ENCODE measurements around the gene KCNN2.

KCNN2 gene

DNA sequence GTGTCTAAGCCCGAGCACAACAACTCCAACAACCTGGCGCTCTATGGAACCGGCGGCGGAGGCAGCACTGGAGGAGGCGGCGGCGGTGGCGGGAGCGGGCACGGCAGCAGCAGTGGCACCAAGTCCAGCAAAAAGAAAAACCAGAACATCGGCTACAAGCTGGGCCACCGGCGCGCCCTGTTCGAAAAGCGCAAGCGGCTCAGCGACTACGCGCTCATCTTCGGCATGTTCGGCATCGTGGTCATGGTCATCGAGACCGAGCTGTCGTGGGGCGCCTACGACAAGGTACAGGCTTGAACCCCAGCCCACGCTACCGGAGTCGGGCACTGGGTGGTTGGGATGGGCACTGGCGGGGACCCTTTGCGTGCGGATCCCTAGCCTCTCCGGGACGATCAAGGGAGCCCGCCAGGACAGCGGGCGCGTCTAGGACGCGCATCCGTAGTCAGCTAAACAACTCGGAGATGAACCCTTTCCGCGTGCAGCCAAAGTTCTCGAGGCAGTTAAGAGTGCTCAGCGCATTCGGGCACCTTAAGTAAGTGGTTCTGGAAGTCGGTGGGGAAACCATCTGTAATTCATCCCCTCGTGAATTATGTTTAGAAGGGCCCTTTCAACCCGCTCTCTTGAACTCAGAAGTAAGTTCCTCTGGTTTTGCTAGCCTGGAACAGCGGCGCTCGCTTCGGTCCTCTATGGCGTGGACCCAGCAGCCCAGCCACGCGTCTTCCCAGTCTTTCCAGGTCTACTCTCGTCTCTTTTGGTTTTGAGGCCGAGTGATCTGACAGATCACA, 1.3 kb downstream of the KCNN2 start:
- DNase-seq, result no peak

- DNase-seq, result no peak
These were observed 2.0 kb downstream of the KCNN2 start for GRCh38 chr5:114363837-114364236.

- DNase-seq, result no peak
These were observed 5.2 kb downstream of the KCNN2 start for GRCh38 chr5:114367029-114367428.

- DNase-seq, result no peak
These were observed 8.0 kb downstream of the KCNN2 start for GRCh38 chr5:114369680-114370417.

DNA sequence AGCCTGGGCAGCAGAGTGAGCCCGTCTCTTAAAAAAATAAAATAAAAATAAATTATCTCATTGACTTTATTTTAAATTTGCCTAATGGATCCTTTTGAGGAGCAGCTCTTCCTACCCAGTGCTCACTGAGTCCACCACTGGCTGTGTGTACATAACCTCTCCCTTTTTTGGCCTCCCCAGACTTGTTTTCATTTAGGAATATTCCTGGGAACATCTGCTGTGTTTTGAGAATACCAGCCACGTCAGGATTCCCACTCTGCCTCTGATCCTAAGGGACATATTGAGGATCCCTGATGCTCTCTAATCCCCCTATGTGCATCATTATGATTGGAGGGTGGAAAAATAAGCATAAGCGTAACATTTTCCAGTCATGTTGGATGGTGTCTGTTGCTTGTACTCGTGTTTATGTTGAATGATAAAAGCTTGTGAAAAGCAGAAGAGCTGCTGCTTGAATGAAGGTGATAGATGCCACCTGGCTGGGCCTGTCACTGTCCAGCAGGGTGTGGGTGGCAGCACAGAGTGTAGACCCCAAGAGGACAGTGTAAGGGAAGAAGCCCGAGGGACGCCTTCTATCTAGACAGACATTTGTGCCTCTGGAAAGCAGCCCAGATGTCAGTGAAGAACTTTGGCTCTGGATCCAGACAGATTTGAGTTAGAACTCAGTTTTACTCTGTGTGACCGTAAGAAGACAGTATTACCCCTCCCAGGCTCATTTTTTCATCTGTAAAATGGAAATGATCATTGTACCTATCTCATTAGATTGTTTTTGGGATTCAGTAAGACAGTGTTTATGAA, 15.4 kb downstream of the KCNN2 start:
- DNase-seq, result no peak

DNA sequence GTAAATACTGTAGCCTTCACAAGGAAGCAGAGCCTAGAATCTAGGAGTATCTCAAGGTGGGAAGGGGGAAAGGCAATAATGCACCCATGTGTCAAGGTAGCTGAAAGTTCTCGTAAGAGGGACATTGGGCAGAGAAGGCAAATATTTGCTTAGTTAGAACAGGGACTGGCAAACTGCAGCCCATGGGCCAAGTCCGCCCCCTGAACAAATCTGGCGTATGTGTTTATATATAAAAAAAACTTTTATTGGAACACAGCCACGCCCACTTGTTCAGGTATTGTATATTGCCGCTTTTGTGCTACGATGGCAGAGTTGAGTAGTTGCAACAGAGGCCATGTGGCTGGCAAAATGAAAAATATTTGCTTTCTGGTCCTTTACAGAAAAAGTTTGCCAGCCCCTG, 16.1 kb downstream of the KCNN2 start:
- DNase-seq, result no peak

- DNase-seq, result no peak
These were observed 18.9 kb downstream of the KCNN2 start for GRCh38 chr5:114380721-114381120.

- no peak for DNase-seq
These were observed 25.6 kb downstream of the KCNN2 start for GRCh38 chr5:114387433-114387832.

GRCh38 chr5:114390431-114390830, 28.6 kb downstream of the KCNN2 start:
- no peak for DNase-seq

GRCh38 chr5:114391321-114391720, 29.5 kb downstream of the KCNN2 start:
- no peak for DNase-seq

GRCh38 chr5:114393159-114393558, 31.3 kb downstream of the KCNN2 start:
- no peak for DNase-seq

- no peak for DNase-seq
These were observed 40.3 kb downstream of the KCNN2 start for GRCh38 chr5:114402206-114402605.

GRCh38 chr5:114407783-114408182, 45.9 kb downstream of the KCNN2 start:
- DNase-seq, result no peak

DNA sequence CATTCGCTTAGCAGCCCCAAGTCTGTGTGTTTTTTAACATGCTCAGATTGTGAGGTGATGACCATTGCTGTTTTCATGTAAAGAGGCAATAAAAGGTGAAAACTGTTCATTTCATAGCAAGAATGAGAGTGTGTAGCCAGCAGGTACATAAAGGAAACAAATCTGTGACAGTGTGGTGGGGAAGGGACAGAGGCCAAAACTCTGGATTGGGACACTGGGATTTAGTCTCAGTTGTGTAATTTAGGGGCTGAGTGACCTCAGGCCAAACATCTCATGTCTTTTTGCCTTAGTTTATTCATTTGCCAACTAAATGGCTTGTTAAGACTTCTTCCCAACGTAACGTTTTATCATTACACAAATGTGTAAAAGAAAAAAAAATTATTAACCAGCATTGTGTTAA, 47.0 kb downstream of the KCNN2 start:
- DNase-seq, result no peak

- DNase-seq, result no peak
These were observed 49.6 kb downstream of the KCNN2 start for GRCh38 chr5:114411380-114411931.

GRCh38 chr5:114412510-114413171, 50.8 kb downstream of the KCNN2 start:
- DNase-seq, result no peak

GRCh38 chr5:114415760-114416159, 53.9 kb downstream of the KCNN2 start:
- DNase-seq, result no peak

DNA sequence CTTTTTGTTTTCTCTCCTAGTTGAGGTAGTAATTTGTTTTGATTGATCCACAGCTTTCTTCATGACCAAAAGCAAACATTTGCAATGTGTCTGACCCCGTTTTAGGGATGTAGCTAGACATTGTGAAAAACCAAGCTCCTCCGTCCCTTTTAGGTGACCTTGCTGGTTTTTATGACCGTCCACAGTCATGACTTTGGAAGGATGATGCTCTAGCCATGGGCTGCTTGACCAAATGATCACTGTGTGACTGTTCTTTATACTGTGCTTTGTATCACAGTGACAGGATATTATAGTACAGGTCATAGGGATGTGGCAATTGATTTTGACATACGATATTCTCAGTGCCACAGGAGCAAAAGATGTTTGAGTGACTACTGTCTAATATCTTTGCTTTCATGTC, 54.4 kb downstream of the KCNN2 start:
- no peak for DNase-seq

DNA sequence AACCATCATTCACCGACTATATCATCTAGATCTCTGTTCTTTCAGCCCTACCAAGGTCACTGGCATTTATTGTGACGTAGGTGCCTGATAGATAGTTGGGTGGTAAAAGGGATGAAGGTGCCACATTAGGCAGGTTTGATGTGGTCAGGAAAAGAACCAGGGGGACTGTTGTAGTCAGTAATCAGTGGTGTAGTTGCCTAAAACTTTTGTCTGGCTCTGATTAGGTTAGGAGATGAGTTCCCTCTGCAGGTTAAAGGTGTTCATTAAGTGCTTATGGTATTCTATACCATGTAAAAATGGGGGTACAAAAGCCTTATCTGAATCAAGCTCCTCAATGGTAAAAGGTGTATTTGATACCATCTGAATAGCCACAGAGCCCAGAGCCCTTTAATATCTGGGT, 55.6 kb downstream of the KCNN2 start:
- DNase-seq, result no peak

DNA sequence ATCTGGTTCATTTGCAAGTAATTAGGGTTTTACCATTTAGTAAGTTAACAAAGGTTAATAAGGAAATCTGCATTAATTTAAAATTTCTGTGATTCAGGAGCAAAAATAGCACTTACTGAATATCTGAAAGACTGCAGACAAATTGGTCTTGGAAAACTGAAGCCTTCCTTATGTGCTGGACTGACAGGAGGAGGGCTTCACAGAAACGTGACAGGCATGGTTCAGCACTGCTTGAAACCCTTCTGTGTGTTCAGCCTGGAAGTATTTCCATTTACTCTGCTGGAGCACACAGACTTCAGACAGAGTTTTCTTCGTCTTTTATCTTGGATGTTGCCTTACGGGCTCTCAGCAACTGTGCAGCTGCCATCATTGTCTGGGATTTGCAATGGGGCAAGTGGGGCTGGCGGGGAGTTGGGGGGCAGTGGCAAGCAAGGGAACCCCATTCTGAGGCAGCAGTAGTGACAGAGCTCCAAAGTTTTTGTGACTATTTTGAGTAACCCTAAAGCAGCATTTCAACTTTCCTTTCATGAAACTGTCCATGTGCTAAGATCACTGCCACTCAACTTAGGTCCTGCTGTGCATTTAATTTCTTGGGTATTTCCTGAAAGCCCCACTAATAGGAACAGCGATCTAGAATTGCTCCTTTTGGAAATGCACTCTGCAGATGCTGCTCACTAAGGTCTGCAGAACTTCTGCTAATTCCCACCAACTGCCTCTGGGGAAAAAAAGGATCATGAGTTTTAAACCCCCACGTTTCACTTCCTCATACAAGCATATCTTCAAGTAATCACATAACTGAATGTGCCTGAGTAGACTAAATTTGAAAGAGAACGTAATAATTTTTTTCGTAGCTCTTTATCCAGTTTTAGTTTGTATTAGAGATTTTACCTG, 56.6 kb downstream of the KCNN2 start:
- DNase-seq, result no peak

DNA sequence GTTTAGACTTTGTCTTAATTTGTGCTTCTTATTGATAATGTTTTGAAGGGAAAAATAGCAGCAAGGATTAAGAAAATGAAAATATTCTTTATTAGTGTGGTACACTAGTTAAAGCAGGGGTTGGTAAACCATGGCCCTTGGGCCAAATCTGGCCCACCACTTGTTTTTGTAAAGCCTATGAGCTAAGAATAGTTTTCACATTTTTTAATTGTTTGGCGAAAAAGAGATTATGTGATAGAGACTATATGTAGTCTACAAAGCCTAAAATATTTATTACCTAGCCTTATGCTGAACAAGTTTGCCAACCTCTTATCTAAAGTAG, 57.2 kb downstream of the KCNN2 start:
- no peak for DNase-seq

GRCh38 chr5:114419959-114420358, 58.1 kb downstream of the KCNN2 start:
- DNase-seq, result no peak

Measured in NCI-H774 (cell line).